ENCODE measurements around the gene RPL7A. TPM values are rescaled to one million over a fixed set of nuclear protein-coding genes. Genes with fewer than 3 reads are reported as not detected.

The RPL7A gene
- total RNA-seq, 4 donors from 2014 or later, result 725 to 1,490 (median 1,034) TPM

DNA sequence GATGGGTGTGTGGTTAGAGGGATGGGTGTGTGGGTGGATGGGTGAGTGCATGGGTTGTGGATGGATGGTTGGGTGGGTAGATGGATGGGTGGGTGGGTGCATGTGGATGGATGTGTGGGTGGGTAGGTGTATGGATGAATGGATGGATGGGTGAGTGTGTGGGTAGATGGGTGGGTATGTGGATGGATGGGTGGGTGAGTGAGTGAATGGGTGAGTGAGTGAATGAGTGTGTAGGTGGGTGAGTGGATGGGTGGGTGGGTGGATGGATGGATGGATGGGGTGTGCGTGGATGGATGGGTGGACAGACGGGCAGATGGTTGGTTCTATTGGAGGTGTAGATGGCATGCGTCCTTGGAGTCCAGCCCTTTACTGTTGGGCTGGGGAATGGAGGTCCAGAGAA lies 45.4 kb downstream of the RPL7A start:
- Histone ChIP-seq H3K27me3 (peaks cover 42% of the 10 kb centered on the region), H3K9me3 (no peaks in the 10 kb centered on the region), H3K4me1 (no peaks in the 10 kb centered on the region), H3K27ac (no peak overlapping the region), H3K36me3 (no peaks in the 10 kb centered on the region), H3K4me3 (no peak overlapping the region)
- 87 to 94% methylated on average over 3 of the region's 3 CpGs for WGBS, 2 donors (ENCODE audit: low coverage in 1 of 2)
- TF ChIP-seq EP300 (IDR thresholded peaks at IDR 0.05; ENCODE audit: low read depth) (no peak), POLR2A (IDR thresholded peaks at IDR 0.05) (no peak), POLR2AphosphoS5 (IDR thresholded peaks at IDR 0.05) (no peak)
- TF ChIP-seq, protein P1, sequence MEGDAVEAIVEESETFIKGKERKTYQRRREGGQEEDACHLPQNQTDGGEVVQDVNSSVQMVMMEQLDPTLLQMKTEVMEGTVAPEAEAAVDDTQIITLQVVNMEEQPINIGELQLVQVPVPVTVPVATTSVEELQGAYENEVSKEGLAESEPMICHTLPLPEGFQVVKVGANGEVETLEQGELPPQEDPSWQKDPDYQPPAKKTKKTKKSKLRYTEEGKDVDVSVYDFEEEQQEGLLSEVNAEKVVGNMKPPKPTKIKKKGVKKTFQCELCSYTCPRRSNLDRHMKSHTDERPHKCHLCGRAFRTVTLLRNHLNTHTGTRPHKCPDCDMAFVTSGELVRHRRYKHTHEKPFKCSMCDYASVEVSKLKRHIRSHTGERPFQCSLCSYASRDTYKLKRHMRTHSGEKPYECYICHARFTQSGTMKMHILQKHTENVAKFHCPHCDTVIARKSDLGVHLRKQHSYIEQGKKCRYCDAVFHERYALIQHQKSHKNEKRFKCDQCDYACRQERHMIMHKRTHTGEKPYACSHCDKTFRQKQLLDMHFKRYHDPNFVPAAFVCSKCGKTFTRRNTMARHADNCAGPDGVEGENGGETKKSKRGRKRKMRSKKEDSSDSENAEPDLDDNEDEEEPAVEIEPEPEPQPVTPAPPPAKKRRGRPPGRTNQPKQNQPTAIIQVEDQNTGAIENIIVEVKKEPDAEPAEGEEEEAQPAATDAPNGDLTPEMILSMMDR (IDR thresholded peaks at IDR 0.05), result no peak
- intact Hi-C loops (cut with DNase I; ENCODE audit: low total_unique reads) (no loop called here), in situ Hi-C loops (cut with MboI; ENCODE audit: low pct_ligation_motif_present in 1 of 4, low pct_unique_long_range_greater_than_20kb in 1 of 4, low sequenced_read_pairs in 3 of 4) (no loop called here)
- no peak for DNase-seq

DNA sequence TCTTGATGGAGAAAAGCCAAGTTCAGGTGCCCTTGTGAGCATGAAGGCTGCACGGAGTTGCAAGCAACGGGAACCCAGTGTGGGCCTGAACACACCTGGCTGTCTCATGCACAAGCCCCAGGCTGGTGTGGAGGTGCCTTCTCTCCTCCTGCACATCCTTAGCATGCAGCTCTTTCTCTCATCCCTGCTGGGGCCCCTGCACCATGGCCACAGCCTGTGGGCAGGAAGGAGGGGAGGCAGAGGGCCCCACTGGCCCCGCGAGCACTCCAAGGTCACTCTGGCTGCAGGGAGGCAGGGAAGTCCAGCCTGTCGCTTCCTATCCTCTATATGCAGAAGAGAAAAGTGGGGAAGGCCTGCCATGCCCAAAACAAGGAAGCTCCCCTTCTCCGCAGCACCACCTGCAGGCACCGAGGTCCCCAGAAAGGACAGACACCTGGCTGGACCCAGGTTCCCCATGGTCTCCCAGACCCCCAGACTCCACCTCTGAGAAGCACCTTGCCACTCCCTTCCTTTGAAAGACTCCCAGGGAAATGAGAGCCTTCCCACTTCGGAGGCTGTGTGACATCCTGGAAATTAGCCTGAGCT lies 46.8 kb downstream of the RPL7A start:
- 14% methylated on average over 8 of the region's 8 CpGs; no CpG with 5 or more reads in 1 of the 2 donors for WGBS, 2 donors (ENCODE audit: low coverage in 1 of 2)
- peaks cover 42% of the 10 kb centered on the region for H3K27me3 ChIP-seq
- intact Hi-C loops (cut with DNase I; ENCODE audit: low total_unique reads) (no loop called here), in situ Hi-C loops (cut with MboI; ENCODE audit: low pct_ligation_motif_present in 1 of 4, low pct_unique_long_range_greater_than_20kb in 1 of 4, low sequenced_read_pairs in 3 of 4) (no loop called here)
- no peaks in the 10 kb centered on the region for H3K36me3 ChIP-seq
- no peaks in the 10 kb centered on the region for H3K4me1 ChIP-seq
- no peaks in the 10 kb centered on the region for H3K9me3 ChIP-seq
- no peak overlapping the region for H3K4me3 ChIP-seq
- no peak overlapping the region for H3K27ac ChIP-seq
- no peak for TF ChIP-seq POLR2A (IDR thresholded peaks at IDR 0.05)
- TF ChIP-seq EP300 (IDR thresholded peaks at IDR 0.05; ENCODE audit: low read depth), result no peak
- TF ChIP-seq POLR2AphosphoS5 (IDR thresholded peaks at IDR 0.05), result no peak
- TF ChIP-seq, protein P1 (IDR thresholded peaks at IDR 0.05), result no peak
- DNase-seq, result no peak

DNA sequence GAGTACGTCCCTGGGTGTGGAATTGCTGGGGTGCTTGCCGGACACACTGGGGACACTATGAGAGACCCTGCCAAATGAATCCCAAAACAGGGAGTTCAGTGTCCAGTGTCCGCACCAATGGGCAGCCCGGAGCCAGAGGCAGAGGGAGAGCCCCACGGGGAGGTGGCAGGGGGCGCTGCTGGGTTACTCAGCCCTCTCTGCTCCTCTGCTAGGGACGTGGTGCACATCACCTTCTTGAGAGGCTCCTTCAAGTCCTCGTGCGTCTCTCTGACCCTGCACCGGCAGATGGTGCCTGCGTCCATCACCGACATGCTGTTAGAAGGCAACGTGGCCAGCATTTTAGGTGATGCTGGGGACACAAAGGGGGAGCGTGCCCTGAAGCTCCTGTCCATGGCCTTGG lies 48.9 kb downstream of the RPL7A start:
- Histone ChIP-seq H3K36me3 (no peaks in the 10 kb centered on the region), H3K4me1 (no peaks in the 10 kb centered on the region), H3K4me3 (no peak overlapping the region), H3K27ac (no peak overlapping the region), H3K9me3 (no peaks in the 10 kb centered on the region), H3K27me3 (peaks cover 36% of the 10 kb centered on the region)
- in situ Hi-C loops (cut with MboI; ENCODE audit: low pct_ligation_motif_present in 1 of 4, low pct_unique_long_range_greater_than_20kb in 1 of 4, low sequenced_read_pairs in 3 of 4), result no loop called here
- 38% methylated on average over 14 of the region's 14 CpGs; no CpG with 5 or more reads in 1 of the 2 donors for WGBS, 2 donors (ENCODE audit: low coverage in 1 of 2)
- TF ChIP-seq, protein P1 (IDR thresholded peaks at IDR 0.05), result peak in 1 of 5 experiments; percentile 16
- TF ChIP-seq EP300 (IDR thresholded peaks at IDR 0.05; ENCODE audit: low read depth), result no peak
- no peak for DNase-seq
- intact Hi-C loops (cut with DNase I; ENCODE audit: low total_unique reads), result no loop called here

DNA sequence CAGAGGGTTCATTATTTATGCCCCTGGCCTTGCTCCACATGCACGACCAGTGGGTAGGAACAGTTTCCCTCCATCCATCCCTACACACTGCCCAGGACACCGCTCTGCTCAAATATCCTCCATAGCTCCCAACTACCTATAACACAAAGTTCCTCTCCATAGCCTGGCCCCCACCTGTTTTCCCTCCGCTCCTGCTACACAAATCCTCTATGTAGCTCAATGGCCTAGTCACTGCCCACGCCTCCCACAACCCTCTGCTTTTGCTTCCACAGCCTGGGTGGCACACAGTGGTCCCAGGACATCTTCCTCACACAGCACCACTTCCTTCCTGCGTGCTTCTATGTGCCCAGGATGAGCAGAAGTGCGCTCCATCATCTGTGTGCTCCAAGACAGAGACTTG lies 49.4 kb downstream of the RPL7A start:
- no peaks in the 10 kb centered on the region for H3K9me3 ChIP-seq
- no peaks in the 10 kb centered on the region for H3K4me1 ChIP-seq
- DNase-seq, result no peak
- in situ Hi-C loops (cut with MboI; ENCODE audit: low pct_ligation_motif_present in 1 of 4, low pct_unique_long_range_greater_than_20kb in 1 of 4, low sequenced_read_pairs in 3 of 4) (no loop called here), intact Hi-C loops (cut with DNase I; ENCODE audit: low total_unique reads) (no loop called here)
- TF ChIP-seq, protein P1 (IDR thresholded peaks at IDR 0.05), result no peak
- no peak for TF ChIP-seq POLR2AphosphoS5 (IDR thresholded peaks at IDR 0.05)
- no peak for TF ChIP-seq POLR2A (IDR thresholded peaks at IDR 0.05)
- TF ChIP-seq EP300 (IDR thresholded peaks at IDR 0.05; ENCODE audit: low read depth), result no peak
- peaks cover 36% of the 10 kb centered on the region for H3K27me3 ChIP-seq
- no peak overlapping the region for H3K4me3 ChIP-seq
- H3K27ac ChIP-seq, result no peak overlapping the region
- no peaks in the 10 kb centered on the region for H3K36me3 ChIP-seq
- WGBS, 2 donors (ENCODE audit: low coverage in 1 of 2), result 64 to 85% methylated on average over 4 to 6 of the region's 6 CpGs

Measured in transverse colon (tissue), 4 donors.